Measurements from ENCODE around the gene CNPY1.

CNPY1 gene

DNA sequence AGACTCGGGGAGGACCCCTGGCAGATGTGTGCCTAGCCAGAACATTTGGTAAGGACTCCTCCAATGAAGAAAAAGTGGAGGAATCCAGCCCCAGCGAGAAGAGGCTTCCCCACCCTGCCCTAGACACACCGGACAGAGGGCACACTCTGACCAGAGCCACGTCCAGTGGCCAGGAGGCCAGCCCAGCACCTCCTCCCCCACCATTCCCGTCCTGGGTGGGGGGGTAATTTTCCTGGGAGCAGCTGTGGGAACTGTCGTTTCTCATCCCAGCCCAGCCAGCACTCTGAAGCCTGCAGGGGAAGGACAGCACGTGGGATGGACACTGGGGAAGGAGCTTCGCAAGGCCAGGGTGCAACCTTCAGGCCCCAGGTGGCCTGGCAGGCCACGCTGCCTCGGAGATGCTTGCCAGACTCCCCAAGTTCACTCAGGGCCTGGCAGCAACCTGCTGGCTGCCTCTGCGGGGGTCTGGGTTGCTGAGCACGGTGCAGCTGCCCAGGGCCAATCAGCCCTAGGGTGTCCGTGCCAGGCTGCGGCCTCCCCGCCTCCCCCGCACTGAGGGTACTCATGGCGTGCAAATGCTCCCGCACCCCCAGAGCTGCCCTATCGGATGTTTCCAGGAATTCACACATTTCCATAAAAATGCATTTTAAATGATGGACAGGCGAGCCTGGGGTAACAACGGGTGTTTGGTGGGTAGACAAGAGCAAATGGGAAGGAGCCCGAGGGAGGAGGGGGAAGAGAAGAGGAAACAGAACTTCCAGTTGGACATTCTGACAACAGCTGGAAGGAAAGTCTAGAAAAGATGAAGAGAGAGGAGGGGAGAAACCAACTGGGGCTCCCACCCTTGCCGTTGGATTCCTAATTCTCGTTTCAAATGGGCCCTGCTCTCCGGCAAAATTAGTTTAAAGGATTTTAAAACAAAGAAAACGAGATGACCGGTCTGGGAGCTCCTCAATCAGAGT lies 90.3 kb downstream of the CNPY1 start:
- no peak for DNase-seq (ENCODE audit: low read depth in 2 of 2)

DNA sequence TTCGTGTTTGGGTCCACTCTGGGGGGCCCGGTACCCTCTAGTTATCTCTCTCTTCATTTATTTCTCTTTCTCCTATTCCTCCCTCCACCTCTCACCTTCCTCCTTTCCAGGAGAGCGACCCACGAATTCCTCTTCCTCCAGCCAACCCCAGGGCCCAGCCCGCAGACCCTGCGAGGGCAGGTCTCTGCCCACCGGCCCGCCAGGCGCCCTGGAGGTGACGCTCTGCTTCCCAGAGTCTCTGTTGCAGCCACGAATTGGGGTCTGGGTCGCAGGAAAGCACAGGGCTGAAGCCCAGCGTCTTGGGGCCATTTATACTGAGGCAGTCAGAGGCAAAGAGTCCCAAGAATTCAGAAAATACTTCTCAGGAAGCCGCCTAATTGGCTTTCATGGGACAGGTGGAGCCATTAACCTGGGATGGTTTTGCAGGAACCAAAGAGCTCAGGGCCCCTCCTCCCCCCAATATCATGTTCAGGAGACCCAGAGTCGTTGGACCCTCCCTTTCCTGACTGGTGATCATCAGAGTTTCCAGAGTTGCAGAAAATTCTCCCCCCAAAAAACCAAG lies 91.1 kb downstream of the CNPY1 start:
- no peak for DNase-seq (ENCODE audit: low read depth in 2 of 2)

DNA sequence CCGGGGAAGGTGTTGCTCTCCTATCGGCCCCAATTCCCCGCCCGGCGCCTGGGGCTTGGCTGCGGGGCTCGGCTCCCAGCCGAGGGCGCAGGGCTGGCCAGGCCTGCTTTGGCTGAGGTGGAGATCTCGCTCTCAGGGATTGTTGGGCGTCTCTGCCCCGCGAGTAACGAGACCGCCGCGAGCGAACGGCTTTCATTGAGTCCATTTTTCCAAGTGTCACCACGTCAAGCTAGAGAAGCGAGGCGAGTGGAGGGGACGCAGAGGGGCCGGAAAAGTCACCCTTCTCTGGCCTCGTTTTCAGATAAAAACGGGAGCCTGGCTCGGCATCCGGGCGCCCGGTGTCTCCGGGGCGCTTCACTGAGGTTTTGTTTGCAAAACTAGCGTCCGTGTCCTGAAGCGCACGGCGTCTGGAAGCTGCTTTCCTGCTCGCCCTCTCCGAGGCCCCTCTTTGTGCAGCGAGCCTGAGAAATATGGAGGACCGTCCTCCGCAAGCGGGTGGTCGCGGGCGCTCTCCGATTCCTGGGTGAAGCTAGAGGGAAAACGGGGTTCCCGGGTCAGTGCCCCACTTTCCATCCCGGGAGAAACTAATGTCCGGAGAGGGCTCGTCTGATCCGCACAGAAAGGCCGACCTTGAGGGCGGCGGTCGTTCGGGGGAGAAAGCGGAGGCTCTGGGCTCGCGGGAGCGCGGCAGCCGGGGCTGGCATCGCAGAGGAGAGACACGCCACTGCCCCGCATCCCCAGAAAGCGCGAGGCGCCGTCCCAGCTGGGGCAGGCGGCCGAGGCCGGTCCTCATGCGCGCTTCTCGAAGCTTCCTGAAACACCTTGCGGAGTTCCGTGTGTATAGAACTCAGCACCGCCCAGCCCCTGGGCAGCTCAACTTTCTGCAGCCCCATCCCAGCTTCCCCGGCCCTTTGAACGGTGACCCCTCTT lies 91.9 kb downstream of the CNPY1 start:
- no peak for DNase-seq (ENCODE audit: low read depth in 2 of 2)

GRCh38 chr7:155453296-155454182 lies 92.8 kb downstream of the CNPY1 start:
- no peak for DNase-seq (ENCODE audit: low read depth in 2 of 2)

GRCh38 chr7:155452505-155453295 lies 93.7 kb downstream of the CNPY1 start:
- no peak for DNase-seq (ENCODE audit: low read depth in 2 of 2)

GRCh38 chr7:155451840-155452239 lies 94.5 kb downstream of the CNPY1 start:
- DNase-seq (ENCODE audit: low read depth in 2 of 2) = no peak

Data from stimulated activated CD8-positive, alpha-beta memory T cell treated with anti-CD3 and anti-CD28 coated beads, Interleukin-7, amount 100 ng/mL, for 4 hours (primary cell).